GM23338 (cell line): ENCODE data around the gene GOLGA7B. TPM values are rescaled to one million over a fixed set of nuclear protein-coding genes. Genes with fewer than 3 reads are reported as not detected.

ENCODE experiments used
- ATAC-seq: fragments of 200-7000 bp; cut with Tn5 transposase; 3 replicates; pipeline ENCODE4 v1.9.1; 2020
- DNase-seq: peaks from one replicate; pipeline ENCODE4 v3.0.0-alpha.2; 2015; ENCODE audit warnings: low spot score
- H2AFZ ChIP-seq: fragments of 200-600 bp; sonication (generic); 2 replicates; pipeline ENCODE4 v1.8.0; 2016; ENCODE audit warnings: antibody characterized with exemption, mild to moderate bottlenecking, moderate library complexity
- H3F3A ChIP-seq: fragments of 200-600 bp; sonication (generic); replicated peaks from 2 replicates; pipeline ENCODE4 v1.8.0; 2017; ENCODE audit warnings: antibody characterized with exemption, mixed run types, low read depth
- H3K27ac ChIP-seq: fragments of 200-600 bp; sonication (generic); 2 replicates; pipeline ENCODE4 v1.6.1; 2016; ENCODE audit warnings: low read depth
- H3K27me3 ChIP-seq: fragments of 200-600 bp; sonication (generic); 2 replicates; pipeline ENCODE4 v1.8.0; 2016; ENCODE audit warnings: mild to moderate bottlenecking, mixed run types, moderate library complexity; ENCODE audit not compliant: insufficient read depth
- H3K36me3 ChIP-seq: fragments of 200-600 bp; sonication (generic); 2 replicates; pipeline ENCODE4 v1.8.0; 2016; ENCODE audit warnings: mild to moderate bottlenecking; ENCODE audit not compliant: insufficient read depth
- H3K4me1 ChIP-seq: fragments of 200-600 bp; sonication (generic); 2 replicates; pipeline ENCODE4 v1.8.0; 2016; ENCODE audit warnings: mild to moderate bottlenecking, moderate library complexity; ENCODE audit not compliant: insufficient read depth
- H3K4me2 ChIP-seq: fragments of 200-600 bp; sonication (generic); 2 replicates; pipeline ENCODE4 v1.7.1; 2017; ENCODE audit warnings: mixed run types
- H3K4me3 ChIP-seq: fragments of 200-600 bp; sonication (generic); 2 replicates; pipeline ENCODE4 v1.6.1; 2016; ENCODE audit warnings: mixed run types
- H3K79me2 ChIP-seq: fragments of 200-600 bp; sonication (generic); replicated peaks from 2 replicates; pipeline ENCODE4 v1.8.0; 2017; ENCODE audit warnings: mild to moderate bottlenecking; ENCODE audit not compliant: insufficient read depth
- H3K9me2 ChIP-seq: fragments of 200-600 bp; sonication (generic); 2 replicates; pipeline ENCODE4 v1.8.0; 2017; ENCODE audit not compliant: insufficient read depth
- H4K20me1 ChIP-seq: fragments of 200-600 bp; sonication (generic); replicated peaks from 2 replicates; pipeline ENCODE4 v1.8.0; 2017; ENCODE audit warnings: mild to moderate bottlenecking; ENCODE audit not compliant: insufficient read depth
- H3K27ac Mint-ChIP-seq: 2 replicates; pipeline ENCODE4 v1.8.0; 2020; ENCODE audit warnings: inconsistent platforms, mild to moderate bottlenecking, moderate library complexity, mixed read lengths
- H3K27me3 Mint-ChIP-seq: 3 replicates; pipeline ENCODE4 v1.8.0; 2022; ENCODE audit warnings: low read depth, mild to moderate bottlenecking, moderate library complexity, mixed read lengths, inconsistent platforms; ENCODE audit not compliant: insufficient read depth, poor library complexity
- H3K36me3 Mint-ChIP-seq: 3 replicates; pipeline ENCODE4 v1.8.0; 2021; ENCODE audit warnings: low read depth, mild to moderate bottlenecking, inconsistent platforms, moderate library complexity, mixed read lengths
- H3K4me1 Mint-ChIP-seq: 3 replicates; pipeline ENCODE4 v1.8.0; 2020; ENCODE audit warnings: mild to moderate bottlenecking, inconsistent platforms, mixed read lengths
- H3K4me3 Mint-ChIP-seq: 3 replicates; pipeline ENCODE4 v1.8.0; 2021; ENCODE audit warnings: moderate library complexity, mild to moderate bottlenecking, inconsistent platforms, mixed read lengths
- H3K9me3 Mint-ChIP-seq: 3 replicates; pipeline ENCODE4 v1.8.0; 2020; ENCODE audit warnings: moderate library complexity, mild to moderate bottlenecking, inconsistent platforms, mixed read lengths
- CREB1 ChIP-seq: fragments of 250-450 bp; sonication (Bioruptor Pico); IDR thresholded peaks from 2 replicates; pipeline ENCODE4 v1.5.0; 2020; ENCODE audit warnings: low read depth, mild to moderate bottlenecking, moderate library complexity
- EZH2 ChIP-seq: fragments of 200-600 bp; sonication (generic); IDR thresholded peaks from one replicate; pipeline ENCODE4 v1.8.0; 2017; ENCODE audit warnings: antibody characterized with exemption, mild to moderate bottlenecking, low read depth; ENCODE audit not compliant: unreplicated experiment
- EZH2phosphoT487 ChIP-seq: fragments of 200-600 bp; sonication (generic); IDR thresholded peaks from one replicate; pipeline ENCODE4 v1.8.1; 2018; ENCODE audit warnings: antibody characterized with exemption; ENCODE audit not compliant: unreplicated experiment
- JUNB ChIP-seq: IDR thresholded peaks from one replicate; pipeline ENCODE4 v1.6.1; 2016; ENCODE audit warnings: antibody characterized with exemption; ENCODE audit not compliant: unreplicated experiment
- NANOG ChIP-seq: IDR thresholded peaks from 2 replicates; pipeline ENCODE4 v1.6.1; 2016; ENCODE audit warnings: antibody characterized with exemption, borderline replicate concordance
- POLR2AphosphoS5 ChIP-seq: IDR thresholded peaks from 2 replicates; pipeline ENCODE4 v1.6.1; 2016; ENCODE audit warnings: antibody characterized with exemption, low read depth
- STAT1 ChIP-seq: IDR thresholded peaks from one replicate; pipeline ENCODE4 v1.6.1; 2016; ENCODE audit warnings: antibody characterized with exemption; ENCODE audit not compliant: unreplicated experiment
- ZNF114 ChIP-seq: fragments of 250-450 bp; sonication (Bioruptor Pico); IDR thresholded peaks from 2 replicates; pipeline ENCODE4 v1.5.0; 2020; ENCODE audit warnings: mild to moderate bottlenecking, moderate library complexity
- ZNF331 ChIP-seq: fragments of 250-450 bp; sonication (Bioruptor Pico); IDR thresholded peaks from 2 replicates; pipeline ENCODE4 v1.5.0; 2020; ENCODE audit warnings: low read depth, mild to moderate bottlenecking, moderate library complexity
- polyA plus RNA-seq: library from polyadenylated mRNA; unstranded; fragments of >200 nt; fragmentation: Nextera tagmentation; extraction: Ambion mirVana; gene quantifications from 2 replicates; pipeline ENCODE4 v1.2.1, GENCODE V29; 2016
- total RNA-seq: library from RNA; depleted of rRNA; stranded (reverse); fragments of >200 nt; shearing (Covaris generic); gene quantifications from 2 replicates; pipeline ENCODE4 v1.2.3, GENCODE V29; 2014
- TF ChIP-seq, protein P1 (sequence below): IDR thresholded peaks from 2 replicates; pipeline ENCODE4 v1.6.1; 2016; ENCODE audit warnings: antibody characterized with exemption
- TF ChIP-seq, protein P2 (sequence below): IDR thresholded peaks from one replicate; pipeline ENCODE4 v1.6.1; 2018; ENCODE audit warnings: antibody characterized with exemption; ENCODE audit not compliant: unreplicated experiment
- TF ChIP-seq, protein P3 (sequence below), 2 experiments: fragments of 200-600 bp in 1 of 2; sonication (generic) in 1 of 2; conservative IDR thresholded peaks; 2 replicates each; pipeline versions ENCODE4 v1.5.1 to v1.6.1; 2016 to 2017; ENCODE audit warnings: antibody characterized with exemption in 2 of 2, low read depth in 2 of 2, mild to moderate bottlenecking in 2 of 2, moderate library complexity in 1 of 2
- TF ChIP-seq, protein P4 (sequence below): fragments of 250-450 bp; sonication (Bioruptor Pico); IDR thresholded peaks from 2 replicates; pipeline ENCODE4 v1.5.0; 2020; ENCODE audit warnings: mild to moderate bottlenecking, moderate library complexity

GOLGA7B gene
- total and polyA plus RNA-seq, 2 experiments from 2014 or later = 0.14 to 0.15 TPM

DNA sequence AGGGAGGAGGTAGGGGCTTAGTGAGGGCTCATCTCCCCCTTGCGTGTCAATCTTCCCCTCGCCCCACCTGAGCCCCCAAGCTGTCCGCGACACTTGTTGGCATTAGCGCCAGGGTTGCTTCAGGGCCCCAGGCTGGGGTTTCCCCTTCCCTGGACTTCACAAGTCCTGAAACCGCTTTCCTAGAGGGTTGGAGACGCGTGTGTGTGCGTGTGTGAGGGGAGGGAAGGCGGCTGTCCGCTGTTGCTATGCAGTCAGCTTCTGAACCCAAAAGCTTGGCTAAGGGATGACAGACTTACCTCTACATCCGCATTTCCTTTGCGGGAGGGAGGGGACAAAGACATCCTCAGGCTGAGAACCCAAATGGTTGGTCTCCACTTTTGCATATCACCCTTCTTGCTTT lies 803 bp downstream of the GOLGA7B start:
- Histone ChIP-seq H3K9me2 (no peaks in the 10 kb centered on the region), H3K36me3 (no peaks in the 10 kb centered on the region), H3K4me1 (peaks cover 3% of the 10 kb centered on the region; the same call in 1 of the 2 replicates), H3K79me2 (no peaks in the 10 kb centered on the region), H3K27ac (no peak overlapping the region), H2AFZ (no peak overlapping the region), H3F3A (no peaks in the 10 kb centered on the region), H3K27me3 (peaks cover 31% of the 10 kb centered on the region), H3K4me2 (peak overlapping the region; percentile 78), H4K20me1 (no peaks in the 10 kb centered on the region), H3K4me3 (peak overlapping the region; percentile 55)
- peak; percentile 59 for DNase-seq
- Mint-ChIP-seq H3K36me3 (no peaks in the 10 kb centered on the region), H3K4me1 (peaks cover 10% of the 10 kb centered on the region), H3K27ac (no peak overlapping the region), H3K4me3 (peak overlapping the region; percentile 61), H3K9me3 (no peaks in the 10 kb centered on the region), H3K27me3 (peaks cover 28% of the 10 kb centered on the region)
- ATAC-seq = peak; percentile 42
- no peak for TF ChIP-seq ZNF114 (CRISPR knock-in tag)
- no peak for TF ChIP-seq POLR2AphosphoS5
- TF ChIP-seq, protein P1, sequence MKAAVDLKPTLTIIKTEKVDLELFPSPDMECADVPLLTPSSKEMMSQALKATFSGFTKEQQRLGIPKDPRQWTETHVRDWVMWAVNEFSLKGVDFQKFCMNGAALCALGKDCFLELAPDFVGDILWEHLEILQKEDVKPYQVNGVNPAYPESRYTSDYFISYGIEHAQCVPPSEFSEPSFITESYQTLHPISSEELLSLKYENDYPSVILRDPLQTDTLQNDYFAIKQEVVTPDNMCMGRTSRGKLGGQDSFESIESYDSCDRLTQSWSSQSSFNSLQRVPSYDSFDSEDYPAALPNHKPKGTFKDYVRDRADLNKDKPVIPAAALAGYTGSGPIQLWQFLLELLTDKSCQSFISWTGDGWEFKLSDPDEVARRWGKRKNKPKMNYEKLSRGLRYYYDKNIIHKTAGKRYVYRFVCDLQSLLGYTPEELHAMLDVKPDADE = no peak
- TF ChIP-seq, protein P2, sequence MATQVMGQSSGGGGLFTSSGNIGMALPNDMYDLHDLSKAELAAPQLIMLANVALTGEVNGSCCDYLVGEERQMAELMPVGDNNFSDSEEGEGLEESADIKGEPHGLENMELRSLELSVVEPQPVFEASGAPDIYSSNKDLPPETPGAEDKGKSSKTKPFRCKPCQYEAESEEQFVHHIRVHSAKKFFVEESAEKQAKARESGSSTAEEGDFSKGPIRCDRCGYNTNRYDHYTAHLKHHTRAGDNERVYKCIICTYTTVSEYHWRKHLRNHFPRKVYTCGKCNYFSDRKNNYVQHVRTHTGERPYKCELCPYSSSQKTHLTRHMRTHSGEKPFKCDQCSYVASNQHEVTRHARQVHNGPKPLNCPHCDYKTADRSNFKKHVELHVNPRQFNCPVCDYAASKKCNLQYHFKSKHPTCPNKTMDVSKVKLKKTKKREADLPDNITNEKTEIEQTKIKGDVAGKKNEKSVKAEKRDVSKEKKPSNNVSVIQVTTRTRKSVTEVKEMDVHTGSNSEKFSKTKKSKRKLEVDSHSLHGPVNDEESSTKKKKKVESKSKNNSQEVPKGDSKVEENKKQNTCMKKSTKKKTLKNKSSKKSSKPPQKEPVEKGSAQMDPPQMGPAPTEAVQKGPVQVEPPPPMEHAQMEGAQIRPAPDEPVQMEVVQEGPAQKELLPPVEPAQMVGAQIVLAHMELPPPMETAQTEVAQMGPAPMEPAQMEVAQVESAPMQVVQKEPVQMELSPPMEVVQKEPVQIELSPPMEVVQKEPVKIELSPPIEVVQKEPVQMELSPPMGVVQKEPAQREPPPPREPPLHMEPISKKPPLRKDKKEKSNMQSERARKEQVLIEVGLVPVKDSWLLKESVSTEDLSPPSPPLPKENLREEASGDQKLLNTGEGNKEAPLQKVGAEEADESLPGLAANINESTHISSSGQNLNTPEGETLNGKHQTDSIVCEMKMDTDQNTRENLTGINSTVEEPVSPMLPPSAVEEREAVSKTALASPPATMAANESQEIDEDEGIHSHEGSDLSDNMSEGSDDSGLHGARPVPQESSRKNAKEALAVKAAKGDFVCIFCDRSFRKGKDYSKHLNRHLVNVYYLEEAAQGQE = no peak
- TF ChIP-seq ZNF331 (CRISPR knock-in tag) = no peak
- no peak for TF ChIP-seq EZH2
- TF ChIP-seq STAT1 = no peak
- TF ChIP-seq, protein P3, sequence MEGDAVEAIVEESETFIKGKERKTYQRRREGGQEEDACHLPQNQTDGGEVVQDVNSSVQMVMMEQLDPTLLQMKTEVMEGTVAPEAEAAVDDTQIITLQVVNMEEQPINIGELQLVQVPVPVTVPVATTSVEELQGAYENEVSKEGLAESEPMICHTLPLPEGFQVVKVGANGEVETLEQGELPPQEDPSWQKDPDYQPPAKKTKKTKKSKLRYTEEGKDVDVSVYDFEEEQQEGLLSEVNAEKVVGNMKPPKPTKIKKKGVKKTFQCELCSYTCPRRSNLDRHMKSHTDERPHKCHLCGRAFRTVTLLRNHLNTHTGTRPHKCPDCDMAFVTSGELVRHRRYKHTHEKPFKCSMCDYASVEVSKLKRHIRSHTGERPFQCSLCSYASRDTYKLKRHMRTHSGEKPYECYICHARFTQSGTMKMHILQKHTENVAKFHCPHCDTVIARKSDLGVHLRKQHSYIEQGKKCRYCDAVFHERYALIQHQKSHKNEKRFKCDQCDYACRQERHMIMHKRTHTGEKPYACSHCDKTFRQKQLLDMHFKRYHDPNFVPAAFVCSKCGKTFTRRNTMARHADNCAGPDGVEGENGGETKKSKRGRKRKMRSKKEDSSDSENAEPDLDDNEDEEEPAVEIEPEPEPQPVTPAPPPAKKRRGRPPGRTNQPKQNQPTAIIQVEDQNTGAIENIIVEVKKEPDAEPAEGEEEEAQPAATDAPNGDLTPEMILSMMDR (conservative IDR thresholded peaks at IDR 0.05; ENCODE audit: low read depth in 2 of 2) = no peak
- no peak for TF ChIP-seq NANOG
- TF ChIP-seq EZH2phosphoT487 = no peak
- no peak for TF ChIP-seq JUNB
- TF ChIP-seq, protein P4, sequence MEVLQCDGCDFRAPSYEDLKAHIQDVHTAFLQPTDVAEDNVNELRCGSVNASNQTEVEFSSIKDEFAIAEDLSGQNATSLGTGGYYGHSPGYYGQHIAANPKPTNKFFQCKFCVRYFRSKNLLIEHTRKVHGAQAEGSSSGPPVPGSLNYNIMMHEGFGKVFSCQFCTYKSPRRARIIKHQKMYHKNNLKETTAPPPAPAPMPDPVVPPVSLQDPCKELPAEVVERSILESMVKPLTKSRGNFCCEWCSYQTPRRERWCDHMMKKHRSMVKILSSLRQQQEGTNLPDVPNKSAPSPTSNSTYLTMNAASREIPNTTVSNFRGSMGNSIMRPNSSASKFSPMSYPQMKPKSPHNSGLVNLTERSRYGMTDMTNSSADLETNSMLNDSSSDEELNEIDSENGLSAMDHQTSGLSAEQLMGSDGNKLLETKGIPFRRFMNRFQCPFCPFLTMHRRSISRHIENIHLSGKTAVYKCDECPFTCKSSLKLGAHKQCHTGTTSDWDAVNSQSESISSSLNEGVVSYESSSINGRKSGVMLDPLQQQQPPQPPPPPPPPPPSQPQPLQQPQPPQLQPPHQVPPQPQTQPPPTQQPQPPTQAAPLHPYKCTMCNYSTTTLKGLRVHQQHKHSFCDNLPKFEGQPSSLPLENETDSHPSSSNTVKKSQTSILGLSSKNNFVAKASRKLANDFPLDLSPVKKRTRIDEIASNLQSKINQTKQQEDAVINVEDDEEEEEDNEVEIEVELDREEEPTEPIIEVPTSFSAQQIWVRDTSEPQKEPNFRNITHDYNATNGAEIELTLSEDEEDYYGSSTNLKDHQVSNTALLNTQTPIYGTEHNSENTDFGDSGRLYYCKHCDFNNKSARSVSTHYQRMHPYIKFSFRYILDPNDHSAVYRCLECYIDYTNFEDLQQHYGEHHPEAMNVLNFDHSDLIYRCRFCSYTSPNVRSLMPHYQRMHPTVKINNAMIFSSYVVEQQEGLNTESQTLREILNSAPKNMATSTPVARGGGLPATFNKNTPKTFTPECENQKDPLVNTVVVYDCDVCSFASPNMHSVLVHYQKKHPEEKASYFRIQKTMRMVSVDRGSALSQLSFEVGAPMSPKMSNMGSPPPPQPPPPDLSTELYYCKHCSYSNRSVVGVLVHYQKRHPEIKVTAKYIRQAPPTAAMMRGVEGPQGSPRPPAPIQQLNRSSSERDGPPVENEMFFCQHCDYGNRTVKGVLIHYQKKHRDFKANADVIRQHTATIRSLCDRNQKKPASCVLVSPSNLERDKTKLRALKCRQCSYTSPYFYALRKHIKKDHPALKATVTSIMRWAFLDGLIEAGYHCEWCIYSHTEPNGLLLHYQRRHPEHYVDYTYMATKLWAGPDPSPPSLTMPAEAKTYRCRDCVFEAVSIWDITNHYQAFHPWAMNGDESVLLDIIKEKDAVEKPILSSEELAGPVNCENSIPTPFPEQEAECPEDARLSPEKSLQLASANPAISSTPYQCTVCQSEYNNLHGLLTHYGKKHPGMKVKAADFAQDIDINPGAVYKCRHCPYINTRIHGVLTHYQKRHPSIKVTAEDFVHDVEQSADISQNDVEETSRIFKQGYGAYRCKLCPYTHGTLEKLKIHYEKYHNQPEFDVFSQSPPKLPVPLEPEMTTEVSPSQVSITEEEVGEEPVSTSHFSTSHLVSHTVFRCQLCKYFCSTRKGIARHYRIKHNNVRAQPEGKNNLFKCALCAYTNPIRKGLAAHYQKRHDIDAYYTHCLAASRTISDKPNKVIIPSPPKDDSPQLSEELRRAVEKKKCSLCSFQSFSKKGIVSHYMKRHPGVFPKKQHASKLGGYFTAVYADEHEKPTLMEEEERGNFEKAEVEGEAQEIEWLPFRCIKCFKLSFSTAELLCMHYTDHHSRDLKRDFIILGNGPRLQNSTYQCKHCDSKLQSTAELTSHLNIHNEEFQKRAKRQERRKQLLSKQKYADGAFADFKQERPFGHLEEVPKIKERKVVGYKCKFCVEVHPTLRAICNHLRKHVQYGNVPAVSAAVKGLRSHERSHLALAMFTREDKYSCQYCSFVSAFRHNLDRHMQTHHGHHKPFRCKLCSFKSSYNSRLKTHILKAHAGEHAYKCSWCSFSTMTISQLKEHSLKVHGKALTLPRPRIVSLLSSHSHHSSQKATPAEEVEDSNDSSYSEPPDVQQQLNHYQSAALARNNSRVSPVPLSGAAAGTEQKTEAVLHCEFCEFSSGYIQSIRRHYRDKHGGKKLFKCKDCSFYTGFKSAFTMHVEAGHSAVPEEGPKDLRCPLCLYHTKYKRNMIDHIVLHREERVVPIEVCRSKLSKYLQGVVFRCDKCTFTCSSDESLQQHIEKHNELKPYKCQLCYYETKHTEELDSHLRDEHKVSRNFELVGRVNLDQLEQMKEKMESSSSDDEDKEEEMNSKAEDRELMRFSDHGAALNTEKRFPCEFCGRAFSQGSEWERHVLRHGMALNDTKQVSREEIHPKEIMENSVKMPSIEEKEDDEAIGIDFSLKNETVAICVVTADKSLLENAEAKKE = no peak
- no peak for TF ChIP-seq CREB1 (CRISPR knock-in tag)
